Liver (tissue), 9 donors: ENCODE results near the gene PDE4D. TPM values are rescaled to one million over a fixed set of nuclear protein-coding genes. Genes with fewer than 3 reads are reported as not detected.

Experiments
- DNase-seq: peaks from one replicate; pipeline ENCODE4 v3.0.0-alpha.2; 2017; ENCODE audit warnings: low spot score
- H3K27ac ChIP-seq, 2 donors: one replicate each; pipeline ENCODE4 v1.7.0; 2013; ENCODE audit warnings: inconsistent platforms in 2 of 2, low read length in 2 of 2, control low read depth in 1 of 2, low read depth in 1 of 2, mild to moderate bottlenecking in 1 of 2
- H3K27me3 ChIP-seq, 4 donors: one replicate each; pipeline versions ENCODE4 v1.6.1 to v1.7.0; 2013; ENCODE audit warnings: low read length in 3 of 4, inconsistent platforms in 1 of 4, mild to moderate bottlenecking in 1 of 4, moderate library complexity in 1 of 4; ENCODE audit not compliant: control insufficient read depth in 4 of 4, insufficient read depth in 4 of 4
- H3K36me3 ChIP-seq, 4 donors: one replicate each; pipeline versions ENCODE4 v1.6.1 to v1.7.0; 2013; ENCODE audit warnings: low read length in 3 of 4, mild to moderate bottlenecking in 3 of 4, low read depth in 1 of 4, moderate library complexity in 1 of 4; ENCODE audit not compliant: control insufficient read depth in 4 of 4, insufficient read depth in 3 of 4
- H3K4me1 ChIP-seq, 4 donors: one replicate each; pipeline versions ENCODE4 v1.6.1 to v1.7.0; 2013; ENCODE audit warnings: low read length in 3 of 4, mild to moderate bottlenecking in 3 of 4, moderate library complexity in 1 of 4; ENCODE audit not compliant: control insufficient read depth in 4 of 4, insufficient read depth in 4 of 4
- H3K4me3 ChIP-seq, 3 donors: one replicate each; pipeline versions ENCODE4 v1.6.1 to v1.7.0; 2013; ENCODE audit warnings: low read length in 3 of 3, control low read depth in 1 of 3, low read depth in 1 of 3, mild to moderate bottlenecking in 1 of 3
- H3K9ac ChIP-seq, 2 donors: one replicate each; pipeline ENCODE4 v1.7.0; 2013; ENCODE audit warnings: low read length in 2 of 2, mild to moderate bottlenecking in 2 of 2, moderate library complexity in 2 of 2, control low read depth in 1 of 2, low read depth in 1 of 2
- H3K9me3 ChIP-seq, 4 donors: one replicate each; pipeline versions ENCODE4 v1.6.1 to v1.7.0; 2013; ENCODE audit warnings: low read length in 3 of 4; ENCODE audit not compliant: control insufficient read depth in 4 of 4
- EGR1 ChIP-seq, 2 donors: IDR thresholded peaks; 2 replicates each; pipeline ENCODE4 v1.6.1; 2016 to 2018; ENCODE audit warnings: antibody characterized with exemption in 2 of 2, low read depth in 2 of 2
- FOXA1 ChIP-seq: IDR thresholded peaks from 2 replicates; pipeline ENCODE4 v1.6.1; 2016; ENCODE audit warnings: antibody characterized with exemption
- GABPA ChIP-seq, 2 donors: IDR thresholded peaks in 1 of 2; conservative IDR thresholded peaks in 1 of 2; 2 replicates each; pipeline ENCODE4 v1.6.1; 2016; ENCODE audit warnings: antibody characterized with exemption in 2 of 2, mild to moderate bottlenecking in 1 of 2, moderate library complexity in 1 of 2
- HNF4G ChIP-seq: IDR thresholded peaks from 2 replicates; pipeline ENCODE4 v1.6.1; 2016; ENCODE audit warnings: antibody characterized with exemption
- NR2F2 ChIP-seq: IDR thresholded peaks from 2 replicates; pipeline ENCODE4 v1.6.1; 2016; ENCODE audit warnings: antibody characterized with exemption
- RAD21 ChIP-seq, 2 donors: IDR thresholded peaks; 2 replicates each; pipeline ENCODE4 v1.6.1; 2016; ENCODE audit warnings: antibody characterized with exemption in 2 of 2, mild to moderate bottlenecking in 2 of 2
- SP1 ChIP-seq: IDR thresholded peaks from 2 replicates; pipeline ENCODE4 v1.6.1; 2018; ENCODE audit warnings: antibody characterized with exemption, mild to moderate bottlenecking
- TAF1 ChIP-seq: conservative IDR thresholded peaks from 2 replicates; pipeline ENCODE4 v1.6.1; 2016; ENCODE audit warnings: antibody characterized with exemption, mild to moderate bottlenecking
- YY1 ChIP-seq: IDR thresholded peaks from 2 replicates; pipeline ENCODE4 v1.6.1; 2016; ENCODE audit warnings: antibody characterized with exemption, mild to moderate bottlenecking
- WGBS: extraction: QIAGEN DNeasy Blood & Tissue Kit; methylation state at CpG from one replicate; pipeline ENCODE4 v1.1.7; 2013; 5-methylcytosine and 5-hydroxymethylcytosine counted together
- polyA plus RNA-seq, 2 donors: library from polyadenylated mRNA; stranded (reverse) in 1 of 2; unstranded in 1 of 2; fragments of 200-250 nt in 1 of 2; fragments of >200 nt in 1 of 2; fragmentation: Nextera tagmentation in 1 of 2; extraction: Ambion mirVana in 1 of 2; gene quantifications; one replicate each; pipeline versions ENCODE4 v1.2.1 to v1.2.3, GENCODE V29; 2013 to 2015
- total RNA-seq, 2 donors: library from RNA; depleted of rRNA; stranded (reverse); fragments of >200 nt; gene quantifications; one replicate each; pipeline ENCODE4 v1.2.3, GENCODE V29; 2014
- TF ChIP-seq, protein P1 (sequence below): fragments of 150-350 bp; IDR thresholded peaks from 2 replicates; pipeline ENCODE4 v1.5.1; 2017; ENCODE audit warnings: improper control_type of control experiment, low read depth, low read length; ENCODE audit not compliant: missing input control
- TF ChIP-seq, protein P2 (sequence below): IDR thresholded peaks from 2 replicates; pipeline ENCODE4 v1.6.1; 2016; ENCODE audit warnings: antibody characterized with exemption
- TF ChIP-seq, protein P3 (sequence below): IDR thresholded peaks from 2 replicates; pipeline ENCODE4 v1.6.1; 2016; ENCODE audit warnings: antibody characterized with exemption
- TF ChIP-seq, protein P4 (sequence below): IDR thresholded peaks from 2 replicates; pipeline ENCODE4 v1.6.1; 2016; ENCODE audit warnings: antibody characterized with exemption, mild to moderate bottlenecking
- donor health status: healthy.
- donor health status: healthy.
- donor health status: healthy.
- donor health status: healthy.
- donor health status: healthy.

The PDE4D gene
- total and polyA plus RNA-seq, 4 donors = 0.67 to 11.9 (median 6.5) TPM

DNA sequence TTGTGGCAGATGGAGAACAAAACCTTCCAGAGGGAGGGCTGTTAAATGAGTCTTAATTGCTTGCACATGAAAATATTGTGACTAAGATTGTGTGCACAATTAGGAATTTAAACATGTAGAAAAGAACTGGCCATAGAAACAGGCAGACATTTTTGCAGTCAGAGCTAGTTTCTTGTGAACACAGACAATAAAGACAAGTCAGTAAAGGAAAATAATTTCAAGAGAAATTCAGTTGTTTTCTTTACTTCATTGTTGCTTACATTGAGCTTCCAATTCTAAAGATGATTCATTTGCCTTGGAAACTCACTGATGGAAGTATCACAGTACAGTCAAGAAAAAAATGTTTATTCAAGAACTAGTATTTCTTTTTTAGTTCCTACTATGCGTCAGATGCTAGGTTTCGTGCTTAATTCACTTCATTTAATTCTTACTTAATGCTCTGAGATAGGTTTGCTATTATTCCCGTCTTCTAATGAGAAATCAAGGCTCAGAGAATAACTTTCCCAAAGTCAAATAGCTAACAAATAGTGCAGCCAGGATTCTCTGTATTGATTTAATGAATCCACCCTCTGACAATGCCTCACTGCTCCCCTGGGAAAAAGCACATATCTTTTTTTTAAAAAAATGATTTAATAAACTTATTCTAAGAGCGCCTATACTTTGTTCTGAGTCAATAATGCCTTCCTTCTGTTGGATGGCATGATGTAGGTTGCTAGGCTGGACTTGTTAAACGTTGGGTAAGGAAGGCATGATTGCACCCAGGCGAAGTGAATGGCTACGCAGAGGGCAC is 729.3 kb downstream of the PDE4D start:
- H3K36me3 ChIP-seq = no peaks in the 10 kb centered on the region
- no peak for DNase-seq
- 81% methylated on average over 7 of the region's 7 CpGs for WGBS
- TF ChIP-seq SP1 (no peak), TAF1 (no peak), RAD21 (IDR thresholded peaks at IDR 0.05) (no peak), GABPA (IDR thresholded peaks at IDR 0.05 in 1 of 2, conservative IDR thresholded peaks at IDR 0.05 in 1 of 2) (no peak), NR2F2 (no peak), FOXA1 (no peak), HNF4G (no peak), EGR1 (IDR thresholded peaks at IDR 0.05; ENCODE audit: low read depth in 2 of 2) (no peak), YY1 (no peak)
- TF ChIP-seq, protein P1, sequence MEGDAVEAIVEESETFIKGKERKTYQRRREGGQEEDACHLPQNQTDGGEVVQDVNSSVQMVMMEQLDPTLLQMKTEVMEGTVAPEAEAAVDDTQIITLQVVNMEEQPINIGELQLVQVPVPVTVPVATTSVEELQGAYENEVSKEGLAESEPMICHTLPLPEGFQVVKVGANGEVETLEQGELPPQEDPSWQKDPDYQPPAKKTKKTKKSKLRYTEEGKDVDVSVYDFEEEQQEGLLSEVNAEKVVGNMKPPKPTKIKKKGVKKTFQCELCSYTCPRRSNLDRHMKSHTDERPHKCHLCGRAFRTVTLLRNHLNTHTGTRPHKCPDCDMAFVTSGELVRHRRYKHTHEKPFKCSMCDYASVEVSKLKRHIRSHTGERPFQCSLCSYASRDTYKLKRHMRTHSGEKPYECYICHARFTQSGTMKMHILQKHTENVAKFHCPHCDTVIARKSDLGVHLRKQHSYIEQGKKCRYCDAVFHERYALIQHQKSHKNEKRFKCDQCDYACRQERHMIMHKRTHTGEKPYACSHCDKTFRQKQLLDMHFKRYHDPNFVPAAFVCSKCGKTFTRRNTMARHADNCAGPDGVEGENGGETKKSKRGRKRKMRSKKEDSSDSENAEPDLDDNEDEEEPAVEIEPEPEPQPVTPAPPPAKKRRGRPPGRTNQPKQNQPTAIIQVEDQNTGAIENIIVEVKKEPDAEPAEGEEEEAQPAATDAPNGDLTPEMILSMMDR = no peak
- TF ChIP-seq, protein P2, sequence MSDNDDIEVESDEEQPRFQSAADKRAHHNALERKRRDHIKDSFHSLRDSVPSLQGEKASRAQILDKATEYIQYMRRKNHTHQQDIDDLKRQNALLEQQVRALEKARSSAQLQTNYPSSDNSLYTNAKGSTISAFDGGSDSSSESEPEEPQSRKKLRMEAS = no peak
- TF ChIP-seq, protein P3, sequence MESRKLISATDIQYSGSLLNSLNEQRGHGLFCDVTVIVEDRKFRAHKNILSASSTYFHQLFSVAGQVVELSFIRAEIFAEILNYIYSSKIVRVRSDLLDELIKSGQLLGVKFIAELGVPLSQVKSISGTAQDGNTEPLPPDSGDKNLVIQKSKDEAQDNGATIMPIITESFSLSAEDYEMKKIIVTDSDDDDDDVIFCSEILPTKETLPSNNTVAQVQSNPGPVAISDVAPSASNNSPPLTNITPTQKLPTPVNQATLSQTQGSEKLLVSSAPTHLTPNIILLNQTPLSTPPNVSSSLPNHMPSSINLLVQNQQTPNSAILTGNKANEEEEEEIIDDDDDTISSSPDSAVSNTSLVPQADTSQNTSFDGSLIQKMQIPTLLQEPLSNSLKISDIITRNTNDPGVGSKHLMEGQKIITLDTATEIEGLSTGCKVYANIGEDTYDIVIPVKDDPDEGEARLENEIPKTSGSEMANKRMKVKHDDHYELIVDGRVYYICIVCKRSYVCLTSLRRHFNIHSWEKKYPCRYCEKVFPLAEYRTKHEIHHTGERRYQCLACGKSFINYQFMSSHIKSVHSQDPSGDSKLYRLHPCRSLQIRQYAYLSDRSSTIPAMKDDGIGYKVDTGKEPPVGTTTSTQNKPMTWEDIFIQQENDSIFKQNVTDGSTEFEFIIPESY = no peak
- TF ChIP-seq, protein P4, sequence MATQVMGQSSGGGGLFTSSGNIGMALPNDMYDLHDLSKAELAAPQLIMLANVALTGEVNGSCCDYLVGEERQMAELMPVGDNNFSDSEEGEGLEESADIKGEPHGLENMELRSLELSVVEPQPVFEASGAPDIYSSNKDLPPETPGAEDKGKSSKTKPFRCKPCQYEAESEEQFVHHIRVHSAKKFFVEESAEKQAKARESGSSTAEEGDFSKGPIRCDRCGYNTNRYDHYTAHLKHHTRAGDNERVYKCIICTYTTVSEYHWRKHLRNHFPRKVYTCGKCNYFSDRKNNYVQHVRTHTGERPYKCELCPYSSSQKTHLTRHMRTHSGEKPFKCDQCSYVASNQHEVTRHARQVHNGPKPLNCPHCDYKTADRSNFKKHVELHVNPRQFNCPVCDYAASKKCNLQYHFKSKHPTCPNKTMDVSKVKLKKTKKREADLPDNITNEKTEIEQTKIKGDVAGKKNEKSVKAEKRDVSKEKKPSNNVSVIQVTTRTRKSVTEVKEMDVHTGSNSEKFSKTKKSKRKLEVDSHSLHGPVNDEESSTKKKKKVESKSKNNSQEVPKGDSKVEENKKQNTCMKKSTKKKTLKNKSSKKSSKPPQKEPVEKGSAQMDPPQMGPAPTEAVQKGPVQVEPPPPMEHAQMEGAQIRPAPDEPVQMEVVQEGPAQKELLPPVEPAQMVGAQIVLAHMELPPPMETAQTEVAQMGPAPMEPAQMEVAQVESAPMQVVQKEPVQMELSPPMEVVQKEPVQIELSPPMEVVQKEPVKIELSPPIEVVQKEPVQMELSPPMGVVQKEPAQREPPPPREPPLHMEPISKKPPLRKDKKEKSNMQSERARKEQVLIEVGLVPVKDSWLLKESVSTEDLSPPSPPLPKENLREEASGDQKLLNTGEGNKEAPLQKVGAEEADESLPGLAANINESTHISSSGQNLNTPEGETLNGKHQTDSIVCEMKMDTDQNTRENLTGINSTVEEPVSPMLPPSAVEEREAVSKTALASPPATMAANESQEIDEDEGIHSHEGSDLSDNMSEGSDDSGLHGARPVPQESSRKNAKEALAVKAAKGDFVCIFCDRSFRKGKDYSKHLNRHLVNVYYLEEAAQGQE = no peak
- H3K4me1 ChIP-seq = no peaks in the 10 kb centered on the region
- H3K27me3 ChIP-seq = no peaks in the 10 kb centered on the region
- H3K4me3 ChIP-seq = no peak overlapping the region
- no peaks in the 10 kb centered on the region for H3K9me3 ChIP-seq
- H3K9ac ChIP-seq = no peak overlapping the region
- H3K27ac ChIP-seq = no peak overlapping the region
